Kidney glomerular epithelial cell (primary cell): Measurements from ENCODE around the gene HTR2A.
A peak's percentile ranks its signal among the peaks of the same experiment; 100 is the strongest.

Source experiments
- DNase-seq: peaks from one replicate; lab custom pipeline; 2025; lab: John Stamatoyannopoulos, UW

The HTR2A gene

GRCh38 chr13:46896341-46897137, at the start of gene HTR2A:
HTR2A (minus strand) TSS chr13:46897053; CDS start chr13:46895906, 1,147 bp downstream.
- peak; percentile 67 for DNase-seq

- DNase-seq = no peak
These were observed 39.7 kb upstream of the HTR2A start for GRCh38 chr13:46936525-46936924.

- no peak for DNase-seq
These were observed 37.9 kb upstream of the HTR2A start for GRCh38 chr13:46934749-46935148.

- DNase-seq = no peak
These were observed 30.2 kb upstream of the HTR2A start for GRCh38 chr13:46926916-46927590.

GRCh38 chr13:46925486-46925885, 28.6 kb upstream of the HTR2A start:
- DNase-seq = no peak

- no peak for DNase-seq
These were observed 17.5 kb upstream of the HTR2A start for GRCh38 chr13:46914341-46914740.

- DNase-seq = no peak
These were observed 16.9 kb upstream of the HTR2A start for GRCh38 chr13:46913757-46914156.

GRCh38 chr13:46909042-46909441, 12.2 kb upstream of the HTR2A start:
- no peak for DNase-seq

- no peak for DNase-seq
These were observed 11.6 kb upstream of the HTR2A start for GRCh38 chr13:46908501-46908900.

- DNase-seq = no peak
These were observed 9.6 kb upstream of the HTR2A start for GRCh38 chr13:46906405-46906804.

GRCh38 chr13:46905249-46905648, 8.4 kb upstream of the HTR2A start:
- DNase-seq = no peak

GRCh38 chr13:46903748-46904147, 6.9 kb upstream of the HTR2A start:
- DNase-seq = peak; percentile 13

- DNase-seq = no peak
These were observed 4.9 kb upstream of the HTR2A start for GRCh38 chr13:46901721-46902120.

GRCh38 chr13:46899801-46900200, 2.9 kb upstream of the HTR2A start:
- no peak for DNase-seq

GRCh38 chr13:46895381-46895780, 1.5 kb downstream of the HTR2A start:
- no peak for DNase-seq

- no peak for DNase-seq
These were observed 2.3 kb downstream of the HTR2A start for GRCh38 chr13:46894568-46894967.

GRCh38 chr13:46893798-46894560, 2.9 kb downstream of the HTR2A start:
- peak; percentile 63 for DNase-seq

GRCh38 chr13:46893221-46893740, 3.6 kb downstream of the HTR2A start:
- no peak for DNase-seq

GRCh38 chr13:46885018-46885417, 11.8 kb downstream of the HTR2A start:
- DNase-seq = peak; percentile 56

- no peak for DNase-seq
These were observed 12.3 kb downstream of the HTR2A start for GRCh38 chr13:46884531-46884930.

GRCh38 chr13:46881621-46882020, 15.2 kb downstream of the HTR2A start:
- no peak for DNase-seq

- no peak for DNase-seq
These were observed 22.8 kb downstream of the HTR2A start for GRCh38 chr13:46874006-46874405.
